Measurements from ENCODE around the gene LRRC74B. TPM values are rescaled to one million over a fixed set of nuclear protein-coding genes. Genes with fewer than 3 reads are reported as not detected.
A peak's percentile ranks its signal among the peaks of the same experiment; 100 is the strongest.
"Not testable (repeated sequence)": the region's sequence is repeated elsewhere in the genome, so short reads cannot be mapped to it uniquely, and the experiment has no call there.

The LRRC74B gene
- total RNA-seq, 1 donor from 2014 or later = not detected

GRCh38 chr22:21032868-21033688 is 12.7 kb upstream of the LRRC74B start:
- H3K4me1 Mint-ChIP-seq = peaks cover 27% of the 10 kb centered on the region
- no peak overlapping the region for H3K27ac Mint-ChIP-seq
- H3K27me3 Mint-ChIP-seq (ENCODE audit: low read depth) = peaks cover 6% of the 10 kb centered on the region
- no peaks in the 10 kb centered on the region for H3K36me3 Mint-ChIP-seq
- DNase-seq (ENCODE audit: low spot score in 2 of 2, unreplicated experiment in 2 of 2) = no peak
- H3K4me3 Mint-ChIP-seq = peak overlapping the region; percentile 60
- TF ChIP-seq CTCF (IDR thresholded peaks at IDR 0.05; ENCODE audit: unreplicated experiment) = no peak
- H3K9me3 Mint-ChIP-seq = no peaks in the 10 kb centered on the region

GRCh38 chr22:21033895-21034294 is 11.9 kb upstream of the LRRC74B start:
- TF ChIP-seq CTCF (IDR thresholded peaks at IDR 0.05; ENCODE audit: unreplicated experiment) = no peak
- H3K36me3 Mint-ChIP-seq = no peaks in the 10 kb centered on the region
- H3K9me3 Mint-ChIP-seq = no peaks in the 10 kb centered on the region
- H3K27ac Mint-ChIP-seq = peak overlapping the region; percentile 24
- DNase-seq (ENCODE audit: low spot score in 2 of 2, unreplicated experiment in 2 of 2) = no peak
- no peak overlapping the region for H3K4me3 Mint-ChIP-seq
- H3K27me3 Mint-ChIP-seq (ENCODE audit: low read depth) = peaks cover 6% of the 10 kb centered on the region
- peaks cover 32% of the 10 kb centered on the region for H3K4me1 Mint-ChIP-seq

- no peaks in the 10 kb centered on the region for H3K36me3 Mint-ChIP-seq
- no peaks in the 10 kb centered on the region for H3K9me3 Mint-ChIP-seq
- H3K27me3 Mint-ChIP-seq (ENCODE audit: low read depth) = peaks cover 6% of the 10 kb centered on the region
- no peak overlapping the region for H3K27ac Mint-ChIP-seq
- no peak overlapping the region for H3K4me3 Mint-ChIP-seq
- H3K4me1 Mint-ChIP-seq = peaks cover 28% of the 10 kb centered on the region
- TF ChIP-seq CTCF (IDR thresholded peaks at IDR 0.05; ENCODE audit: unreplicated experiment) = no peak
- no peak for DNase-seq (ENCODE audit: low spot score in 2 of 2, unreplicated experiment in 2 of 2)
Observed at GRCh38 chr22:21034989-21035388, 10.8 kb upstream of the LRRC74B start.

GRCh38 chr22:21038405-21038804 is 7.3 kb upstream of the LRRC74B start:
- Mint-ChIP-seq H3K27ac (peak overlapping the region; percentile 90), H3K27me3 (ENCODE audit: low read depth) (no peaks in the 10 kb centered on the region), H3K36me3 (no peaks in the 10 kb centered on the region), H3K4me3 (no peak overlapping the region), H3K9me3 (no peaks in the 10 kb centered on the region), H3K4me1 (peaks cover 27% of the 10 kb centered on the region)
- no peak for DNase-seq (ENCODE audit: low spot score in 2 of 2, unreplicated experiment in 2 of 2)
- TF ChIP-seq CTCF (IDR thresholded peaks at IDR 0.05; ENCODE audit: unreplicated experiment) = no peak

- H3K9me3 Mint-ChIP-seq; DNase-seq (ENCODE audit: low spot score in 2 of 2, unreplicated experiment in 2 of 2); H3K27ac Mint-ChIP-seq; H3K4me3 Mint-ChIP-seq; H3K27me3 Mint-ChIP-seq (ENCODE audit: low read depth); H3K36me3 Mint-ChIP-seq: not testable (repeated sequence)
- peaks cover 32% of the 10 kb centered on the region for H3K4me1 Mint-ChIP-seq
Observed at GRCh38 chr22:21039158-21039557, 6.6 kb upstream of the LRRC74B start.

- Mint-ChIP-seq H3K27ac (no peak overlapping the region), H3K27me3 (ENCODE audit: low read depth) (no peaks in the 10 kb centered on the region), H3K4me1 (peaks cover 43% of the 10 kb centered on the region), H3K4me3 (no peak overlapping the region), H3K36me3 (no peaks in the 10 kb centered on the region), H3K9me3 (no peaks in the 10 kb centered on the region)
- TF ChIP-seq CTCF (IDR thresholded peaks at IDR 0.05; ENCODE audit: unreplicated experiment) = no peak
- DNase-seq (ENCODE audit: low spot score in 2 of 2, unreplicated experiment in 2 of 2) = no peak
Observed at GRCh38 chr22:21041937-21042336, 3.8 kb upstream of the LRRC74B start.

Data from mesothelial cell of epicardium (in vitro differentiated cells).